Measurements from ENCODE around the gene CCDC6. TPM values are rescaled to one million over a fixed set of nuclear protein-coding genes. Genes with fewer than 3 reads are reported as not detected.
A peak's percentile ranks its signal among the peaks of the same experiment; 100 is the strongest.

The CCDC6 gene
- total RNA-seq, 1 experiment from 2014 or later, result 58.4 TPM

GRCh38 chr10:59902016-59902415 lies 4.3 kb downstream of the CCDC6 start:
- no peak overlapping the region for H3K9ac ChIP-seq (ENCODE audit: extremely low read depth, insufficient read length, low read length)
- Mint-ChIP-seq H3K4me3 (no peak overlapping the region), H3K9me3 (peaks cover 0 to 1% of the 10 kb centered on the region in 2 experiments; a peak in 1 of 5 replicates), H3K36me3 (ENCODE audit: insufficient read depth in 1 of 3, low read depth in 3 of 3) (peaks cover 1 to 15% (median 7%) of the 10 kb centered on the region in 3 experiments; a peak in 6 of 7 replicates), H3K27ac (peak overlapping the region in 1 of 3 experiments; percentile 34; a peak in 1 of 7 replicates), H3K27me3 (ENCODE audit: low read depth) (no peaks in the 10 kb centered on the region), H3K4me1 (peaks cover 62 to 66% of the 10 kb centered on the region in 2 experiments)
- no peak overlapping the region for H2BK5ac ChIP-seq (ENCODE audit: insufficient read length, low read length)
- TF ChIP-seq CTCF (conservative IDR thresholded peaks at IDR 0.05), result no peak
- peaks cover 15% of the 10 kb centered on the region for H3K23me2 ChIP-seq (ENCODE audit: insufficient read length, low read depth, low read length, poor library complexity, severe bottlenecking)
- H2BK20ac ChIP-seq (ENCODE audit: low read depth, low read length, poor library complexity, severe bottlenecking), result no peak overlapping the region
- H3K23ac ChIP-seq (ENCODE audit: insufficient read length, low read depth, low read length), result no peak overlapping the region
- peaks cover 16% of the 10 kb centered on the region for H3K4me1 ChIP-seq (ENCODE audit: insufficient read depth, low read length)
- H4K20me1 ChIP-seq (ENCODE audit: control insufficient read depth, insufficient read depth, insufficient read length), result no peaks in the 10 kb centered on the region
- H4K5ac ChIP-seq (ENCODE audit: insufficient read length, low read depth, low read length), result no peak overlapping the region
- H3K27ac ChIP-seq (ENCODE audit: insufficient read length, low read depth, low read length), result no peak overlapping the region
- no peaks in the 10 kb centered on the region for H3K27me3 ChIP-seq (ENCODE audit: insufficient read depth, low read length)
- H4K91ac ChIP-seq (ENCODE audit: insufficient read length, low read depth, low read length), result no peak overlapping the region
- no peak overlapping the region for H2AK5ac ChIP-seq (ENCODE audit: insufficient read length, low read length)
- no CpG with 5 or more reads among the region's 4 CpGs for WGBS (ENCODE audit: extremely low coverage, insufficient read length, low lambda C conversion rate)
- no peak overlapping the region for H2AFZ ChIP-seq (ENCODE audit: low read length)
- no peak for DNase-seq
- H4K8ac ChIP-seq (replicated peaks; ENCODE audit: insufficient read length, low read depth, low read length), result no peak overlapping the region
- no peak overlapping the region for H3K4me2 ChIP-seq (ENCODE audit: insufficient read depth, insufficient read length, low read length)
- H3K14ac ChIP-seq (ENCODE audit: insufficient read depth, low read length), result no peak overlapping the region
- H2BK120ac ChIP-seq (ENCODE audit: low read depth, low read length, poor library complexity, severe bottlenecking), result no peak overlapping the region
- no peak overlapping the region for H3K56ac ChIP-seq (ENCODE audit: insufficient read length, low read depth, low read length)
- no peak overlapping the region for H3K4ac ChIP-seq (ENCODE audit: low read depth, low read length)
- H2BK15ac ChIP-seq (ENCODE audit: low read depth, low read length), result no peak overlapping the region
- H3K9me3 ChIP-seq (ENCODE audit: control insufficient read depth, low read depth, low read length), result no peaks in the 10 kb centered on the region
- H2BK12ac ChIP-seq (ENCODE audit: insufficient read length, low read depth, low read length), result no peak overlapping the region
- H3K79me1 ChIP-seq (ENCODE audit: insufficient read depth, low read depth, low read length, poor library complexity, severe bottlenecking), result no peaks in the 10 kb centered on the region
- no peak overlapping the region for H3T11ph ChIP-seq (ENCODE audit: low read length)
- peaks cover 70% of the 10 kb centered on the region for H3K79me2 ChIP-seq (ENCODE audit: insufficient read depth, low read length)
- H3K18ac ChIP-seq (ENCODE audit: insufficient read length, low read depth, low read length), result no peak overlapping the region
